ENCODE data around the gene PTPRB. TPM values are rescaled to one million over a fixed set of nuclear protein-coding genes. Genes with fewer than 3 reads are reported as not detected.

Gene PTPRB
- total and polyA plus RNA-seq, 2 of the 8 experiments (the other 6 are each of a cell fraction or from before 2014, with no cell fraction given) = 0.36 to 0.58 TPM

- ChIA-PET POLR2A (ENCODE audit: partially characterized antibody) (no interaction called here), CTCF (ENCODE audit: partially characterized antibody) (no interaction called here)
- H3K4ac ChIP-seq (replicated peaks; ENCODE audit: insufficient read length, low read depth, low read length) = no peak overlapping the region
- 0 out of 4 replicates have a peak, but pooled peaks cover 0 to 3% of the 10 kb centered on the region in 2 experiments for H3K9me3 ChIP-seq (ENCODE audit: insufficient read depth in 2 of 2, low read depth in 1 of 2, low read length in 1 of 2)
- no peak overlapping the region for H2BK5ac ChIP-seq (ENCODE audit: low read depth, low read length)
- H4K20me1 ChIP-seq (replicated peaks in 1 of 2; ENCODE audit: control insufficient read depth in 1 of 2, insufficient read depth in 2 of 2, low read length in 2 of 2) = no peaks in the 10 kb centered on the region
- FAIRE-seq (no peak), DNase-seq (ENCODE audit: low read depth in 1 of 2, low spot score in 2 of 2) (no peak)
- H3K27me3 ChIP-seq (replicated peaks in 1 of 4; ENCODE audit: control insufficient read depth in 3 of 4, extremely low read depth in 1 of 4, insufficient read depth in 3 of 4, low read length in 3 of 4) = peaks cover 0 to 14% (median 11%) of the 10 kb centered on the region in 4 experiments; a peak in 5 of 7 replicates
- H4K8ac ChIP-seq (ENCODE audit: extremely low read depth, insufficient read depth, low read length) = no peak overlapping the region
- no peak overlapping the region for H3K27ac ChIP-seq (ENCODE audit: low read depth, low read length)
- no peak overlapping the region for H4K91ac ChIP-seq (replicated peaks; ENCODE audit: insufficient read length, low read length)
- no peaks in the 10 kb centered on the region for H3K79me1 ChIP-seq (ENCODE audit: low read depth, low read length)
- no peak overlapping the region for H3K14ac ChIP-seq (ENCODE audit: insufficient read length)
- H3K4me3 ChIP-seq (ENCODE audit: extremely low read depth in 1 of 4, insufficient read depth in 2 of 4, low read depth in 3 of 4, low read length in 4 of 4) = no peak overlapping the region
- H2BK15ac ChIP-seq (ENCODE audit: low read length) = no peak overlapping the region
- no peak overlapping the region for H2AK5ac ChIP-seq (ENCODE audit: low read depth, low read length)
- H3K36me3 ChIP-seq (ENCODE audit: control insufficient read depth in 2 of 4, insufficient read depth in 4 of 4, low read length in 3 of 4) = no peaks in the 10 kb centered on the region
- H3K4me1 ChIP-seq (replicated peaks in 1 of 4; ENCODE audit: control insufficient read depth in 3 of 4, insufficient read depth in 4 of 4, low read length in 3 of 4) = peaks cover 0 to 3% (median 0%) of the 10 kb centered on the region in 4 experiments; a peak in 2 of 7 replicates
- no peak overlapping the region for H3K23ac ChIP-seq (ENCODE audit: insufficient read length)
- no peaks in the 10 kb centered on the region for H3K79me2 ChIP-seq (ENCODE audit: control insufficient read depth in 1 of 2, insufficient read depth in 2 of 2, low read length in 2 of 2)
- H3K23me2 ChIP-seq (ENCODE audit: low read depth, low read length) = peaks cover 3% of the 10 kb centered on the region; the same call in 1 of the 2 replicates
- no peak overlapping the region for H2AFZ ChIP-seq (ENCODE audit: low read length)
- H2BK12ac ChIP-seq (ENCODE audit: low read depth, low read length) = no peak overlapping the region
- no peak overlapping the region for H4K5ac ChIP-seq (ENCODE audit: insufficient read length, low read depth, low read length)
- no peak overlapping the region for H2BK120ac ChIP-seq (replicated peaks; ENCODE audit: low read depth, low read length)
- H3K18ac ChIP-seq (ENCODE audit: extremely low read depth, low read length) = no peak overlapping the region
- H3K4me2 ChIP-seq (ENCODE audit: insufficient read depth in 1 of 2, low read depth in 2 of 2, low read length in 2 of 2) = no peak overlapping the region
- H3K9ac ChIP-seq (replicated peaks in 1 of 4; ENCODE audit: extremely low read depth in 1 of 4, low read depth in 3 of 4, low read length in 3 of 4) = no peak overlapping the region
- no peak overlapping the region for H2BK20ac ChIP-seq (ENCODE audit: low read length)
- no peak overlapping the region for H3K56ac ChIP-seq (replicated peaks; ENCODE audit: insufficient read length, low read depth, low read length)
- no peak for TF ChIP-seq CREB1 (IDR thresholded peaks at IDR 0.05)
- no peak for TF ChIP-seq CBX5 (IDR thresholded peaks at IDR 0.05; ENCODE audit: low read depth, low read length)
- no peak for TF ChIP-seq ATF2 (IDR thresholded peaks at IDR 0.05; ENCODE audit: low read length)
- no peak for TF ChIP-seq RBBP5 (IDR thresholded peaks at IDR 0.05; ENCODE audit: borderline replicate concordance, low read depth, low read length)
- TF ChIP-seq CHD2 (IDR thresholded peaks at IDR 0.05; ENCODE audit: low read length) = no peak
- TF ChIP-seq CEBPB (IDR thresholded peaks at IDR 0.05; ENCODE audit: low read depth, low read length) = no peak
- no peak for TF ChIP-seq TCF12 (IDR thresholded peaks at IDR 0.05; ENCODE audit: low read depth, low read length)
- no peak for TF ChIP-seq POLR2AphosphoS5 (IDR thresholded peaks at IDR 0.05; ENCODE audit: low read depth, low read length)
- no peak for TF ChIP-seq ZNF274 (IDR thresholded peaks at IDR 0.05; ENCODE audit: borderline replicate concordance, extremely low read depth, low read length)
- no peak for TF ChIP-seq MAX (IDR thresholded peaks at IDR 0.05)
- TF ChIP-seq SP1 (IDR thresholded peaks at IDR 0.05; ENCODE audit: low read depth, low read length) = no peak
- TF ChIP-seq SP2 (IDR thresholded peaks at IDR 0.05; ENCODE audit: low read length) = no peak
- TF ChIP-seq JUND (IDR thresholded peaks at IDR 0.05; ENCODE audit: low read length) = no peak
- TF ChIP-seq EZH2 (IDR thresholded peaks at IDR 0.05; ENCODE audit: low read depth, low read length, severe bottlenecking) = no peak
- TF ChIP-seq SIRT6 (IDR thresholded peaks at IDR 0.05; ENCODE audit: low read length) = no peak
Observed at GRCh38 chr12:70607107-70607506, 30.1 kb downstream of the PTPRB start.

All from H1 (cell line).